HG02798 (cell line): Measurements from ENCODE around the gene IPO5.
"Not testable (repeated sequence)": the region's sequence is repeated elsewhere in the genome, so short reads cannot be mapped to it uniquely, and the experiment has no call there.

Source experiments
- ATAC-seq: cut with Tn5 transposase; IDR thresholded peaks from one replicate; pipeline ENCODE4 v1.9.1; 2021; ENCODE audit warnings: mild to moderate bottlenecking; ENCODE audit not compliant: unreplicated experiment, poor library complexity

IPO5 gene

DNA sequence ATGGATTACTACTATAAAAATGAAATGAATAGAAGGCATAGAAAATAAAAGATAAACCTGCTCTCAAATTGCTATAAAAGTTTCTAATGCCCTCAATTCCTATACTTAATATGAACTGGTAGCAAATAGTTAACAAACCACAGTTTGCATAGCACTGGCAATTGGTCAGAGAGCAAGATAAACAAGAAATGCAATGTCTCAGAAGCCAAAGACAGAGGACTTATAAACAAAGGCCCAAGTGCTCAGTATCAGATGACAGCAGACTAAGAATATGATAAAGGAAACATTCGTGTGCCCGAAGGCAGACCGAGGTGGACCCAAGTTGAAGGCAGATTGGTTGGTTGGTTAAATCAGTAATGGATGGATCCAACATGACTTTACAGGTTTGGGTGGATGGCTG, 50.6 kb downstream of the IPO5 start:
- no peak for ATAC-seq

DNA sequence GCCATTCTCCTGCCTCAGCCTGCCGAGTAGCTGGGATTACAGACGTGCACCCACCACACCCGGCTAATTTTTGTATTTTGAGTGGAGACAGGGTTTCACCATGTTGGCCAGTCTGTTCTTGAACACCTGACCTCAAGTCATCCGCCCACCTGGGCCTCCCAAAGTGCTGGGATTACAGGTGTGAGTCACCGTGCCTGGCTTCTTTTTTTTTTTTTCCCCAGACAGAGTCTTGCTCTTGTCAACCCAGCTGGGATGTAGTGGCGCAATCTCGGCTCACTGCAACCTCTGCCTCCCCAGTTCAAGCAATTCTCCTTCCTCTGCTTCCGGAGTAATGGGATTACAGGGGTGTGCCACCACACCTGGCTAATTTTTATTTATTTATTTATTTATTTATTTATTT, 51.5 kb downstream of the IPO5 start:
- not testable (repeated sequence) for ATAC-seq

- no peak for ATAC-seq
These were observed 53.5 kb downstream of the IPO5 start for GRCh38 chr13:98007001-98007400.

DNA sequence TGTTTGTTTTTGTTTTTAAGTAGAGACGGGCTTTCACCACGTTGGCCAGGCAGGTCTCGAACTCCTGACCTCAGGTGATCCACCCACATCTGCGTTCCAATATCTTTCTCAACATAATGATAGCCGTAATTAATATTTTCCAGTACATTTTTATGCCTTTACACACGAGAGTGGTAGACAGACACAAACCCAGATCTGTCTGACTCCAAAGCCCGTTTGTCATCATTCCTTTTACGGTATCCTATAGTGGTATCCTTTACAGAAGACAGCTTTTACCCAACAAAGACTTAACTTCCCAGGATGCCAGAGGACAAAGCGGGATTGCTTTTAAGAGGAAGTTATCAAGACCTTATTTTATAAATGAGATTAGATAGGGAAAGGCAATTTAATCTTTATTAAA, 59.8 kb downstream of the IPO5 start:
- ATAC-seq, result no peak

GRCh38 chr13:98014766-98015165, 61.3 kb downstream of the IPO5 start:
- no peak for ATAC-seq

GRCh38 chr13:98018293-98018692, 64.8 kb downstream of the IPO5 start:
- ATAC-seq, result no peak

DNA sequence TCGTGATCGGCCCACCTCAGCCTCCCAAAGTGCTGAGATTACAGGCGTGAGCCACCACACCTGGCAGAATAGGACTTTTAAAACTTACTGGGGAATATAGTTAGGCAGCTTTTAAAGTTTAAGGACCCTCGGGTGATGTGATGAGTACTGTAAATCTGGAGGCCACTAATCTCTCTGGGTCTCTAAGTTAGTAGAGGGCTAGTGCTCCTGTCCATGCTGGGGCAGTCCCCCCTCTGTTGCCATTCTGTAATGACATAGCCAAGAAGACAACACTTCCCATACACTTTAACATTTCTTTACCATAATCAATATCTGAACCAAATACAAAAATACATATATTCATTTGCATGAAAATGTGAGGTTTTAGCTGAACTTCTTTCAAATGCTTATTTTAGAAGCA, 65.7 kb downstream of the IPO5 start:
- no peak for ATAC-seq

- no peak for ATAC-seq
These were observed 66.8 kb downstream of the IPO5 start for GRCh38 chr13:98020271-98020670.

DNA sequence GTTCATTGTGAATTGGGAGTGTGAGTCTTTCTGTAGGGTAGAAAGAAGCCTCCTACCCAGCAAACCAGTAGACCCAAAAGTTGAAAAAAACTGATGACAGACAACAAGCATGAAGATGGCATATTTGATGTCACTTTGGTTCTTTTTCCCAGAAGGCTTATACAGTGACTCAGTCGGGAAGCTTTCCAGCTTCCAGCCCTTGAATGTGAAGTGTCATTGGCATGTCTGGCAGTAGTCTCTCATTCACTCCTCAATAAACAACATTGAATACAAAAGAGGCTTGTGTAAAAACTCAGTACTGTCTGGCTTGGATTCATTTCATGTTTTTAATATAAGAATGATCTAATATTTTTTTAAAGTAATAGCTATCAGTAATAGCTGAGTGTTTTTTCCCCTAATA, 68.7 kb downstream of the IPO5 start:
- ATAC-seq, result no peak

DNA sequence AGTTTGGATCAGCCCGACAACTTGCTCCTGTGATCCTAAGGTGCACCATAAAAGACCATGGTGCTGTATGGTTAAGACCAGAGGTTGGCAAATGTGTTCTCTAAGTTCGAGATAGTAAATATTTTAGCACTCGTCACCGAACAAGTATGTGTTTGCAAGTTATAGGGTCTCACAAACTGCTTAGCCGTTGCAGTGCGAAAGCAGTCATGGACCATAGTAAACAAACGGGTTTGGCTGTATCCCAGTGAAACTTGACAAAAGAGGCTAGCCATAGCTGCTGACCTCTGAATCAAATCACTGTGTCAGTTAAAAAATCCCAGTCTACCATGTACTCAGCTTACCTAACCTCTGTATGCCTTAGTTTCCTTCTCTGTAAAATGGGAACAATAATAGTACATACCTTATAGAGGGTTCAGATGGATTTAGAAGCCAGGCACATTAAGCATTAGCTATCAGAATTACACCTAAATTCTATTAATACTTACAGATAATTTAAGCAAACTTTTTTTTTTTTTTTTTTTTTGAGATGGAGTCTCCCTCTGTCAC, 72.1 kb downstream of the IPO5 start:
- ATAC-seq, result no peak

DNA sequence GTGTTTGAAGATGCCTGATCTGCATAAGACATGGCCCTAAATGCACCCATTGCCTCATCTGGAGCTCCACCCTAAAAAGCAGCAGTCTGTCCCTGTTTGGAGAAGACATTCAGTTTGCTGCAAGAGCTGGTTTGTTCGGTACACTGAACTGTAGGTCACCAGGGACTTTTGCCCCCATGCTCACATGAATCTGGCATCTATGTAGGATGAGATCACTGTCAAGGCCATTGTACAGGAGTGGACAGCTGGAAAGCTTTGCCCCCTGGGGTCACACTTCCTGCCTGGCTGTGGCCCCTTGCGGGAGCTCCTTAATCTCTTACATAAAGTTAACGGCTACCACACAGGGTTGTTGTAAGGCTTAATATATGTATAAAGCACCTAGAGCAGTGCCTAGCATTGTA, 73.0 kb downstream of the IPO5 start:
- ATAC-seq, result no peak

DNA sequence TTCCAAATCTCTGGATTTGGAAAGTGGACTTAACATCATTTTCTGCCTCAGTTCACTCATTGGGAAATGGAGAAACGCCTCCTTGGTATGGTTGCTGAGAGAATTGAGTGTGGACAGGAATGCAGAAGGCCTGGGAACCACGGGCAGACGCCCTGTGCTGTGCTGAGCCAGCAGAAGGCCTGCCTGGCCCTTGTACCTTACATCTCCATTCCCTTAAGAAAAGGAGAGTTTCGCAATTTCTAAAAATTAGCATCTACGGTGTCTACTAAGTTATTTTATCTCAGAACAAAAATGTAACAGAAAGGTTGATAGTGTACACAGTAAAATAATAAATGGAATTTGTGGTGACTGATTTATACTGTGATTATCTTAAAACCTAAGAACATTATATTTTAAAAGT, 78.7 kb downstream of the IPO5 start:
- ATAC-seq, result no peak

- no peak for ATAC-seq
These were observed 80.1 kb downstream of the IPO5 start for GRCh38 chr13:98033277-98034247.

DNA sequence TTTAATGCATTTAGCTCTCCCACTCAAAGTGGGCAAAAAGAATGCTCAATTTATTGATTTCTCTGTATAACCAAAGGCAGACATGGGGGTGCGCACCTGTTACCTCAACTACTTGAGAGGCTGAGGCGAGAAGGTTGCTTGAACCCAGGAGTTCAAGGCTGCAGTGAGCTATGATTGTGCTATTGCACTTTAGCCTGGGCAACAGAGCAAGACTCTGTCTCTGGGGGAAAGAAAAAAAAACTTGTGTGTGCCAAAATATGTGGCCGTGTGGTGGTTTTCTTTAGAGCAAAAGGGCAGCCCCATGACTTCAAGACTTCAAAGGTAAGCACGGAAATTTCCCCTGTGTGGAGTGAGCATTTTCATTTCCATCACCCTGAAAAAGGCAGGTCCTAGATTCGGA, 81.9 kb downstream of the IPO5 start:
- no peak for ATAC-seq

- ATAC-seq, result not testable (repeated sequence)
These were observed 83.3 kb downstream of the IPO5 start for GRCh38 chr13:98036564-98037302.

DNA sequence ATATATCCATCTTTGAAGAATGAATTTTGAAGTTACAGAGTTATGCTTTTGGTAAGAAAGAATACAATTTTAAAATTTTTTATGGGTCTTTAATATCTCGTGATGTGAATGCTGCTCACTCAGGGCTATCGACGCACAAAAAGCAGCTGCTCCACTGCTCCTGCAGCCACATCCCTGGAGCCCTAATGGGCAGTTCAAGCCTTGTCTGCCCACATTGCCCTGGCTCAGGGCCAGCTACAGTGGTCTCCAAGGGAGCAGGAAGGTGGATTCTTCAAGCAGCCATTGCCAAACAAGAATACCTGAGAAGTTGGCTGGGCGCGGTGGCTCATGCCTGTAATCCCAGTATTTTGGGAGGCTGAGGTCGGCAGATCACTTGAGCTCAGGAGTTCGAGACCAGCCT, 85.8 kb downstream of the IPO5 start:
- no peak for ATAC-seq

DNA sequence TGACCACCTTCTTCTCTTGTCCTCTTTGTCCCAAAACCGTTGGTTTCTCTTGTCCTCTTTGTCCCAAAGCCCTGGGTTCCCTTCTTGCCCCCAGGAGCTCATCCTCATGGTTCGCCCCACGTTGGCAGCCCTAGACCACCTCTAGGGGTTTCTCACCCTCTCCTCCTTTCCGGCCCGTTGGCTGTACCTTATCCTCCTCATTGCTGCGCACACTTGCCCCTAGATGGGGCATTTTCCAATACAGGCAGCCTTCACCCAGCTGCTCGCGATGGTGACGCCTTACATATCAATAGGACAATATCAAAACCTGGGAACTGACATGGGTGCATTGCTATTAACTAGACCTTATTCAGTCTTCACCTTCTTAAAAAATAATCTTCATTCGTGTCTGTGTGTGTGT, 86.5 kb downstream of the IPO5 start:
- no peak for ATAC-seq

DNA sequence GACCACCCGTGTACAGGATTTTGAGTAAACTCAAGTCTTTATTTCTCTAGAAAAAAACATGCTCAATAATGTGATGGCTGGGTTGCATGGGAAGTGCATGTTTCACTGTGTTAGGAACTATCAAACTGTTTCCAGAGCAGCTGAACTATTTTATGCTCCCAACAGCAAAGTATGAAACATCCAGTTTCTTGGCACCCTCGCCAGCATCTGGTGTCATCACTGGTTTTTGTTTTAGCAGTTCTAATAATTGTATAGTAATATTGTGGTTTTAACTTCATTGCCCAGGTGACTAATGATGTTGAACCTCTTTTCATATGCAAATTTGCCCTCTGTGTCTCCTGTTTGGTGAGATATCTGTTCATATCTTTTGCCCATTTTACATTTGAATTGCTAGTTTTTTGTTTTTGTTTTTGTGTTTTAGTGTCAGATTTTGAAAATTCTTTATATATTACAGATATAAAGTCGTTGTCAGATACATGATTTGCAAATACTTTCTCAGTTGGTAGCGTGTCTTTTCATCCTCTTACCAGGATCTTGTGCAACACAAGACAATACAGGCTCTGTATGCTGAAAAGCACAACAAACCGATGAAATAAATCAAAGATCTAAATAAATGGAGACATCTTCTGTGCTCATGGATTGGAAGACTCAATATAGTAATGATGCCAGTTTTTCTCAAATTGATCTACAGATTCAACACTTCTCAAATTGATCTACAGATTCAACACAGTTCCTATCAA, 87.8 kb downstream of the IPO5 start:
- no peak for ATAC-seq

- ATAC-seq, result no peak
These were observed 90.8 kb downstream of the IPO5 start for GRCh38 chr13:98044301-98044700.

DNA sequence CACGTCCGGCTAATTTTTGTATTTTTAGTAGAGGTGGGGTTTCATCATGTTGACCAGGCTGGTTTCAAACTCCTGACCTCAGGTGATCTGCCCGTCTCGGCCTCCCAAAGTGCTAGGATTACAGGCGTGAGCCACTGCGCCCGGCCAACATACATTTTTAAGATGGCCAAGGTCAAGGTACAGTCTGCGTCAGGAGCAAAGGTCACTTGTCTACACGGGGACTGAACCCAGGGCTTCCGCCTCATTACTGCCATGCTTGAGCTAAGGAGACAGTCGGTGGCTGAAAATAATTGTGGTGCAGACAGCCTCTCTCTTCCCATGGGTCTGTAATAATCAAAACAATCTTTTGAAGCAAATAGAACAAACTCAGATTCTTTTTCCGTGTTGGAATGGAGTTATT, 94.3 kb downstream of the IPO5 start:
- not testable (repeated sequence) for ATAC-seq

DNA sequence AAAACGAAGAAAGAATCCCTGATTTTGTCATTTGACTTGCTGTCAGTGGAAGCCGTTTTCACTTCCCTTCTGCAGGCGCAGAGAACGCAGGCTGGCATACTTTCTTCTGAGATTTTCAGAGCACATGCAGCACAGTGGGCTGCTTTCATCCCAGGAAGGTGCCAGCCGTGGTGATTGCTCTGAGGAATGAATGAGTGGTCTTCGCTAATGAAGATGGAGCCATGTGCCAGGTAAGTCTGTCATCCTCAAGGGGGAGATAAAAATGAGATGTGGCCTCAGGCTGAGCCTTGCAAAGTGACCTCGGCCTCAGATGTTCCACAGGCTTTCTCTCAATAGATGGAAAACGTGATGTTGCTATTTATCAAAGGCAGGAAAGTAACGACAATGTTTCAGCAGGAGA, 94.8 kb downstream of the IPO5 start:
- ATAC-seq, result no peak
